Measurements from ENCODE around the gene AGBL1.

Gene AGBL1

GRCh38 chr15:86164232-86164898 is 84.7 kb downstream of the AGBL1 start:
- ChIA-PET CTCF (no interaction called here), POLR2A (no interaction called here)
- no peak for DNase-seq (ENCODE audit: extremely low spot score)
- TF ChIP-seq, protein P1, sequence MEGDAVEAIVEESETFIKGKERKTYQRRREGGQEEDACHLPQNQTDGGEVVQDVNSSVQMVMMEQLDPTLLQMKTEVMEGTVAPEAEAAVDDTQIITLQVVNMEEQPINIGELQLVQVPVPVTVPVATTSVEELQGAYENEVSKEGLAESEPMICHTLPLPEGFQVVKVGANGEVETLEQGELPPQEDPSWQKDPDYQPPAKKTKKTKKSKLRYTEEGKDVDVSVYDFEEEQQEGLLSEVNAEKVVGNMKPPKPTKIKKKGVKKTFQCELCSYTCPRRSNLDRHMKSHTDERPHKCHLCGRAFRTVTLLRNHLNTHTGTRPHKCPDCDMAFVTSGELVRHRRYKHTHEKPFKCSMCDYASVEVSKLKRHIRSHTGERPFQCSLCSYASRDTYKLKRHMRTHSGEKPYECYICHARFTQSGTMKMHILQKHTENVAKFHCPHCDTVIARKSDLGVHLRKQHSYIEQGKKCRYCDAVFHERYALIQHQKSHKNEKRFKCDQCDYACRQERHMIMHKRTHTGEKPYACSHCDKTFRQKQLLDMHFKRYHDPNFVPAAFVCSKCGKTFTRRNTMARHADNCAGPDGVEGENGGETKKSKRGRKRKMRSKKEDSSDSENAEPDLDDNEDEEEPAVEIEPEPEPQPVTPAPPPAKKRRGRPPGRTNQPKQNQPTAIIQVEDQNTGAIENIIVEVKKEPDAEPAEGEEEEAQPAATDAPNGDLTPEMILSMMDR (IDR thresholded peaks at IDR 0.05; ENCODE audit: control extremely low read depth, extremely low read depth, low read depth, missing control alignments): no peak

- DNase-seq (ENCODE audit: extremely low spot score): no peak
- TF ChIP-seq, protein P1 (IDR thresholded peaks at IDR 0.05; ENCODE audit: control extremely low read depth, extremely low read depth, low read depth, missing control alignments): no peak
- ChIA-PET POLR2A (no interaction called here), CTCF (no interaction called here)
These were observed 85.9 kb downstream of the AGBL1 start for GRCh38 chr15:86165265-86166211.

DNA sequence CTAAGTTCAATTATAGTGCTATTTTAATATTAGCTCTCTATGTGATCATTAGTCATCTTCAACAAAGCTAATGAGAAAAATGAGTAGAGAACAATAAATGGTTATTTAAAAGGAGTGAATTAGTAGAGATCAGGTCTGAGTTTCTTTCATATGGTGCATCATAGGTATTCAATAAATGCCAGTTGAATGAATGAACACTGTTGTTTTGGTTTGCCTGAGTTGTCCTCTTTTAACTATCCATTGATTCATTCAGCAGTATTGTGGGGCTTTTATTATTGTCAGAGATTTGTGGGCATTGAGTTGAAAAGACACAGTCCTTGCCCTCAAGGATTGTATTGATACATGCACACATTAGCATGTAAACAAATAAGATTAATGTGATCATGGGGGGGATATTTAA is 88.2 kb downstream of the AGBL1 start:
- ChIA-PET POLR2A (no interaction called here), CTCF (no interaction called here)
- TF ChIP-seq, protein P1 (IDR thresholded peaks at IDR 0.05; ENCODE audit: control extremely low read depth, extremely low read depth, low read depth, missing control alignments): no peak
- no peak for DNase-seq (ENCODE audit: extremely low spot score)

GRCh38 chr15:86178845-86179244 is 99.2 kb downstream of the AGBL1 start:
- ChIA-PET POLR2A (no interaction called here), CTCF (no interaction called here)
- no peak for DNase-seq (ENCODE audit: extremely low spot score)
- TF ChIP-seq, protein P1 (IDR thresholded peaks at IDR 0.05; ENCODE audit: control extremely low read depth, extremely low read depth, low read depth, missing control alignments): no peak

GRCh38 chr15:86183596-86184491 is 104.2 kb downstream of the AGBL1 start:
- TF ChIP-seq, protein P1 (IDR thresholded peaks at IDR 0.05; ENCODE audit: control extremely low read depth, extremely low read depth, low read depth, missing control alignments): no peak
- POLR2A ChIA-PET: no interaction called here
- CTCF ChIA-PET: interaction anchor here (1.0 kb wide), 1 partner anchor 21 kb away, joined by 3 read pairs; no protein-coding TSS in a partner anchor
- no peak for DNase-seq (ENCODE audit: extremely low spot score)

Data from GM10248 (cell line).